Left lung (tissue), 10 donors: ENCODE results near the gene PRLR. TPM values are rescaled to one million over a fixed set of nuclear protein-coding genes. Genes with fewer than 3 reads are reported as not detected.
"Not testable (repeated sequence)": the region's sequence is repeated elsewhere in the genome, so short reads cannot be mapped to it uniquely, and the experiment has no call there.

ENCODE experiments used
- ATAC-seq: fragments of 200-7000 bp; cut with Tn5 transposase; one replicate; pipeline ENCODE4 v1.9.1; 2020; ENCODE audit warnings: moderate library complexity
- DNase-seq, 4 donors: peaks; one replicate each; pipeline ENCODE4 v3.0.0-alpha.2; 2013 to 2020
- H3K27ac ChIP-seq, 2 donors: fragments of 200-600 bp; sonication (generic) in 1 of 2; one replicate each; pipeline versions ENCODE4 v1.5.0 to v1.8.0; 2020 to 2021
- H3K27me3 ChIP-seq, 2 donors: fragments of 200-600 bp; sonication (generic) in 1 of 2; one replicate each; pipeline versions ENCODE4 v1.5.0 to v1.8.0; 2020 to 2021
- H3K36me3 ChIP-seq, 2 donors: fragments of 200-600 bp; sonication (generic) in 1 of 2; one replicate each; pipeline versions ENCODE4 v1.5.0 to v1.8.0; 2020 to 2021
- H3K4me1 ChIP-seq, 2 donors: fragments of 200-600 bp; one replicate each; pipeline ENCODE4 v1.8.0; 2021
- H3K4me3 ChIP-seq, 2 donors: fragments of 200-600 bp; sonication (generic) in 1 of 2; one replicate each; pipeline versions ENCODE4 v1.5.0 to v1.8.0; 2020 to 2021; ENCODE audit warnings: mild to moderate bottlenecking in 1 of 2
- H3K9me3 ChIP-seq, 2 donors: fragments of 200-600 bp; sonication (generic) in 1 of 2; one replicate each; pipeline versions ENCODE4 v1.5.0 to v1.8.0; 2020 to 2021
- CTCF ChIP-seq, 2 donors: fragments of 200-600 bp; sonication (generic) in 1 of 2; IDR thresholded peaks; one replicate each; pipeline versions ENCODE4 v1.5.0 to v1.8.0; 2021; ENCODE audit warnings: antibody characterized with exemption in 2 of 2
- intact Hi-C, 2 donors: fragments of 100-400 bp; cut with DNase I; formaldehyde crosslinking; loops; one replicate each; pipeline versions ENCODE4 v1.11.2 to v1.14.2; 2022
- polyA plus RNA-seq, 6 donors: library from polyadenylated mRNA; unstranded; fragments of 120-200 nt; gene quantifications; one replicate each; pipeline ENCODE4 v1.2.1, GENCODE V29; 2013; ENCODE audit not compliant: insufficient read length in 6 of 6
- total RNA-seq, 2 donors: library from RNA; stranded (reverse); fragmentation: NEBNext Ultra II Directional; extraction: Animal tissue kit (Norgen Biotek cat#: 25700); gene quantifications; one replicate each; pipeline ENCODE4 v1.2.1, GENCODE V29; 2021
- donor health status: DM: no; HTN: yes; CAD: no.
- donor health status: DM: no; HTN: no; CAD: no.

Gene PRLR
- total and polyA plus RNA-seq, 8 donors: 0.84 to 4.1 (median 2.5) TPM

DNA sequence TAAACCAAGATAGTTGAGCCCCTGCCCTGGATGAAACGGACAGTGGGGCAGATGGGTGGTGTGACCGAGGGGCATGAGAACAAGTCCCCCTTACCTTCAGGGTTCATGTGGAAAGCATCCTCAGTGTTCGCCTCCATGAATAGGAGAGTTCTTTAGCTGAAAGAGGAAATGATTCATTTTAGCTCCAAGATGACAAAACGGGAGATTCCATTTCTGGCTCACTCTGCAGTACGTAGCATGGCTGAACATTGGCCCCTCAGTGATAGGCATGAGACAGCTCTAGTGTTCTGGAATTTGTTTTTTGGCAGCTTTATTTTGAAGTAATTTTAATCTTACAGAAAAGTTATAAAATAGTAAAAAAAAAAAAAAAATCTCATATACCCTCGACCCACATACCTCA is 112.3 kb downstream of the PRLR start:
- ATAC-seq: no peak
- no peak overlapping the region for H3K4me3 ChIP-seq
- no peaks in the 10 kb centered on the region for H3K4me1 ChIP-seq
- no peaks in the 10 kb centered on the region for H3K27me3 ChIP-seq
- TF ChIP-seq CTCF (IDR thresholded peaks at IDR 0.05): no peak
- H3K27ac ChIP-seq: no peak overlapping the region
- H3K36me3 ChIP-seq: no peaks in the 10 kb centered on the region
- H3K9me3 ChIP-seq: no peaks in the 10 kb centered on the region
- intact Hi-C loops: no loop called here
- no peak for DNase-seq

DNA sequence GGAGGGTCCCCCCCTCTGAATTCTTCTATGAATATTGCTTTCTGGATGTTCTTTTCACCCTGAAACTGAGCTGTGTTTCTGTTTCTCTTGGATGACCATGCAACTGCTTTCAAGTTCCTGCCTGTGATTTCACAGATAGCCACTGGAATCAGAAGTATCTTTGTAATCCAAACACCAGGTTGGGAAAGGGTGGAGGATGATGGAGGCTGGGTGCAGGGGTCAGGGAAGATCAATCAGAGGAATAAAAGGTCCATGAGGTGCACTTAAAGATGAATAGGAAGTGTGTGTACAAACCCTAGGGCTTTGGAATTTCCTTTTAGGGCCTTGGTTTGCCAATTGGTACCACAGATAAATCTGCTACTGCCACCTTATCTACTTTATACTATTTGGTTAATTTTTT is 114.4 kb downstream of the PRLR start:
- H3K4me1 ChIP-seq: no peaks in the 10 kb centered on the region
- H3K4me3 ChIP-seq: no peak overlapping the region
- H3K9me3 ChIP-seq: no peaks in the 10 kb centered on the region
- DNase-seq (no peak), ATAC-seq (no peak)
- H3K27me3 ChIP-seq: no peaks in the 10 kb centered on the region
- TF ChIP-seq CTCF (IDR thresholded peaks at IDR 0.05): no peak
- no peak overlapping the region for H3K27ac ChIP-seq
- intact Hi-C loops: no loop called here
- no peaks in the 10 kb centered on the region for H3K36me3 ChIP-seq

- no peak overlapping the region for H3K27ac ChIP-seq
- no peaks in the 10 kb centered on the region for H3K9me3 ChIP-seq
- H3K4me1 ChIP-seq: no peaks in the 10 kb centered on the region
- H3K4me3 ChIP-seq: no peak overlapping the region
- no peak for TF ChIP-seq CTCF (IDR thresholded peaks at IDR 0.05)
- intact Hi-C loops: no loop called here
- H3K36me3 ChIP-seq: no peaks in the 10 kb centered on the region
- no peak for DNase-seq
- ATAC-seq: no peak
- H3K27me3 ChIP-seq: no peaks in the 10 kb centered on the region
Measured at GRCh38 chr5:35114698-35115097, 115.6 kb downstream of the PRLR start.

GRCh38 chr5:35112300-35112699 is 118.0 kb downstream of the PRLR start:
- no peak for TF ChIP-seq CTCF (IDR thresholded peaks at IDR 0.05)
- Histone ChIP-seq H3K4me1 (no peaks in the 10 kb centered on the region), H3K27me3 (no peaks in the 10 kb centered on the region), H3K4me3 (no peak overlapping the region), H3K9me3 (peaks cover 0 to 4% of the 10 kb centered on the region in 2 donors), H3K27ac (no peak overlapping the region), H3K36me3 (no peaks in the 10 kb centered on the region)
- no peak for DNase-seq
- no peak for ATAC-seq
- intact Hi-C loops: no loop called here

- H3K36me3 ChIP-seq, H3K27ac ChIP-seq, H3K4me3 ChIP-seq, intact Hi-C loops, H3K4me1 ChIP-seq, DNase-seq, H3K27me3 ChIP-seq, ATAC-seq, H3K9me3 ChIP-seq: not testable (repeated sequence)
Measured at GRCh38 chr5:35104550-35104949, 125.7 kb downstream of the PRLR start.

DNA sequence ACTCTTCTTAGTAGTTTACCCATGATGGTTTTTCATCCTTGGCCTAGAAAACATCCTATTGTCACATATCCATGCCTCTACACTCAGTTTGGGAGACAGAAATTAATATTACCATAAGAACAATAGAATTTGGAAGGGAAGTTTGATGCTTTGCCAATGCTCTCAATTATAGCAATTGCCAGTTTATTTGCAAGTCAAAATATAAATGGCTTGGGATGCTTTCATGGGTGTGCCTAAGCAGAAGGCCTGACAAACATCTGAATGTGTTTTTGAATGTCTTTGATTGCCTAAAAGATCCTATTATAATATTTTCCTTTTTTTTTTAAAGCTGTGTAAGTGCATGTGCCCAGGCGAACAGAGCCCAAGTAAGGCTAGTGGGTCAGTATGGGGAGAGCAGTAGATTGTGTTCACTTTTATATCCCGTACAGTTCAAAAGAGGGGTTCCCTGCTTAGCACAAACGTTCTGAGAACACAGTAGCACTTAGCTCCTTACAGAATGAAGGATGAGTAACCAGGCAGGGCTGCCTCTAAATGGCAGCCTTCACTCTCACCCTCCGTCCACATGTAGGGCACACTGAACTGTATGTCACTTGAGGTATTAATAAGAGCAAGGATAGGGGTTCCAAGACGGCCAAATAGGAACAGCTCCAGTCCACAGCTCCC is 126.5 kb downstream of the PRLR start:
- no peak overlapping the region for H3K27ac ChIP-seq
- ATAC-seq (no peak), DNase-seq (no peak)
- peaks cover 0 to 2% of the 10 kb centered on the region in 2 donors for H3K9me3 ChIP-seq
- intact Hi-C loops: no loop called here
- no peaks in the 10 kb centered on the region for H3K4me1 ChIP-seq
- H3K27me3 ChIP-seq: no peaks in the 10 kb centered on the region
- TF ChIP-seq CTCF (IDR thresholded peaks at IDR 0.05): no peak
- H3K4me3 ChIP-seq: no peak overlapping the region
- H3K36me3 ChIP-seq: no peaks in the 10 kb centered on the region

DNA sequence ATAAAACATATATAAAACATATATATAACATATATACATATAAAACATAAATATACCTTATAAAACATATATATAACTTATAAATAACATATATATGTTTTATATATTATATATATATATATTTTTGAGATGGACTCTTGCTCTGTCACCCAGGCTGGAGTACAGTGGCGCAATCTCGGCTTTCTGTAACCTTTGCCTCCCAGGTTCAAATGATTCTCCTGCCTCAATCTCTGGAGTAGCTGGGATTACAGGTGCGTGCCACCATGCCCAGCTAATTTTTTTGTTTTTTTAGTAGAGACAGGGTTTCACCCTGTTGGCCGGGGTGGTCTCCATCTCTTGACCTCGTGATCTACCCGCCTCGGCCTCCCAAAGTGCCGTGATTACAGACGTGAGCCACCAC is 128.6 kb downstream of the PRLR start:
- ATAC-seq, H3K27me3 ChIP-seq, H3K4me3 ChIP-seq, H3K9me3 ChIP-seq, DNase-seq, H3K4me1 ChIP-seq, intact Hi-C loops, H3K36me3 ChIP-seq, H3K27ac ChIP-seq: not testable (repeated sequence)
